NCI-H2107 treated with DMSO at 0.1 percent for 48 hours (cell line): ENCODE results near the gene CIDEC.
A peak's percentile ranks its signal among the peaks of the same experiment; 100 is the strongest.
"Not testable (repeated sequence)": the region's sequence is repeated elsewhere in the genome, so short reads cannot be mapped to it uniquely, and the experiment has no call there.

Experiments
- DNase-seq: peaks from one replicate; lab custom pipeline; 2025; ENCODE audit not compliant: unreplicated experiment; lab: John Stamatoyannopoulos, UW

The CIDEC gene

DNA sequence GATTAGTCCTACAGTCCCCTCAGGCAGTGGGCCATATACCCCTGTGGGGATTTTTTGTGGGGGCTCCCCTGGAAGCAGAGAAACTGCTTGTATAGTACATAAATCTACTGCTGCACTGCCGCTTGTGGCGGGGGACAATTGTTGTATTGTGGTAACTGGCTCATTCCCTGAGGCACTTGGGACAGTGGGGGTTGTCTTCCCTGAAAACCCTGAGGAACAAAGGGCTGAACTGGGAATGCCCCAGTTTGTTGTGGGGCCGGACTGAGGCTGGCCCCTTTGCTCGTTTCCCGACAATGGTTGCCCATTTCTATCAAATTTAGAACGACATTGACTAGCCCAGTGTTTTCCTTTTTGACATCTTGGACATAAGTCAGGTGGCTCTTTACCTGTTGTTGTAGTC is 28.7 kb downstream of the CIDEC start:
- DNase-seq = not testable (repeated sequence)

DNA sequence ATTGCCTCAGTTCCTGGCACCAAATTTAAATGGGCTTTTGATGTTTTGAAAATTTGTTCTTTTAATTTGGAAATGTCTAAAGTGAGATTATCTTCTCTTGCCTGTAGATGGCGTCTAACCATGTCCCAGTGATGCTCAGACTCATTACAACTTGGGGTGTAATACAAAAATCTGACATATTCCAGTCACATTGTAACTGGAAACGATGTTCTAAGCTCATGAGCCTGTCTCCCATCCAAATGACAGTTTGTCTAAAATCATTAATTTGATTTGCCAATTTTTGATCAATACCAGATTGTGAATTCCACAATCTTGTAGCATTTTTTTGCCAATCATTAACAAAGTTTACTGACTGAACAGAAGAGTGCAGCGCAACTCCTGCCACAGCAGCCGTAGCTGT is 31.2 kb downstream of the CIDEC start:
- DNase-seq = not testable (repeated sequence)

DNA sequence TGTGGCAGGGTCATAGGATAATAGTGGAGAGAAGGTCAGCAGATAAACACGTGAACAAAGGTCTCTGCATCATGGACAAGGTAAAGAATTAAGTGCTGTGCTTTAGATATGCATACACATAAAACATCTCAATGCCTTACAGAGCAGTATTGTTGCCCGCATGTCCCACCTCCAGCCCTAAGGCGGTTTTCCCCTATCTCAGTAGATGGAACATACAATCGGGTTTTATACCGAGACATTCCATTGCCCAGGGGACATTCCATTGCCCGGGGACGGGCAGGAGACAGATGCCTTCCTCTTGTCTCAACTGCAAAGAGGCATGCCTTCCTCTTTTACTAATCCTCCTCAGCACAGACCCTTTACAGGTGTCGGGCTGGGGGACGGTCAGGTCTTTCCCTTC is 32.2 kb downstream of the CIDEC start:
- not testable (repeated sequence) for DNase-seq

DNA sequence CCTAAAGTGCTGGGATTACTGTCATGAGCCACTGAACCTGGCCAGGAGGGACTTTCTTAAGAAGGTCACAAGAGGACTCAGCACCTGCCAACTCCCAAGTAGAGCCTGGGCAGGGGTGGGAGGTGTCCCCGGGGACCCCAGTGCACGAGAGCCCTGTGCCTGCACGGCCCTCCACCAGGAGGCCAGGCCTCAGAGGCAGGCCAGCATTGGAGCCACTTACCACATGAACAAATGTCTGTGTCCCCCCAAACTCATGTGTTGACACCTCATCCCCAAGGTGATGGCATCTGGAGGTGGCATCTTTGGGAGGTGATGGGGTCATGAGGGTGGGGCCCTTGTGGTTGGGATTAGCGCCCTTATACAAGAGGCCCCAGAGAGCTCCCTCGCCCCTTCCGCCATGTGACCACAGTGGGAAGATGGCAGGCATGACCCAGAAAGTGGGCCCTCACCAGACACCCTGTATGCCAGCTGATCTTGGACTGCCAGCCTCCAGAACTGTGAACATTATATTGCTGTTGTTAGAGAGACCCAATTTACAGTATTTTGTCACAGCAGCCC is 33.0 kb downstream of the CIDEC start:
- DNase-seq = no peak

DNA sequence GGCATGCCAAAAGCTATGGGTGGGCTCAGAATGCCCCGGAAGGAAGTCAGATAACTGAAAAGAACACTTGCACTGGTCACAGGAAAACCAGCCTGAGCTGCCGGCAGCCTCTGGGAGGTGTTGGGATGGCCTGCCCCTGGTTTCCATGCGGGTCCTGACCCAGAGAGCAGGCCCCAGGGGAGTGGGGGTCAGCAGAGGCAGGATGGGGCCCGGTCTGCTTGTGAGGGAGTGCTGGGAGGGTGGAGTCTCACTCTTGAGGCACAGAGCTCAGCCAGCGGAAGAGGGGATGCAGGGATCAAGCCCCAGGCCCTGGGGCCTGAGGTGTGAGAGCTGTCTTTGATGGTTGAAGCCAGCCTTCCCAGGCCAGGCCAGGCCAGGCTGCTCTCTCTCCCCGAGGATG is 33.8 kb downstream of the CIDEC start:
- DNase-seq = no peak

DNA sequence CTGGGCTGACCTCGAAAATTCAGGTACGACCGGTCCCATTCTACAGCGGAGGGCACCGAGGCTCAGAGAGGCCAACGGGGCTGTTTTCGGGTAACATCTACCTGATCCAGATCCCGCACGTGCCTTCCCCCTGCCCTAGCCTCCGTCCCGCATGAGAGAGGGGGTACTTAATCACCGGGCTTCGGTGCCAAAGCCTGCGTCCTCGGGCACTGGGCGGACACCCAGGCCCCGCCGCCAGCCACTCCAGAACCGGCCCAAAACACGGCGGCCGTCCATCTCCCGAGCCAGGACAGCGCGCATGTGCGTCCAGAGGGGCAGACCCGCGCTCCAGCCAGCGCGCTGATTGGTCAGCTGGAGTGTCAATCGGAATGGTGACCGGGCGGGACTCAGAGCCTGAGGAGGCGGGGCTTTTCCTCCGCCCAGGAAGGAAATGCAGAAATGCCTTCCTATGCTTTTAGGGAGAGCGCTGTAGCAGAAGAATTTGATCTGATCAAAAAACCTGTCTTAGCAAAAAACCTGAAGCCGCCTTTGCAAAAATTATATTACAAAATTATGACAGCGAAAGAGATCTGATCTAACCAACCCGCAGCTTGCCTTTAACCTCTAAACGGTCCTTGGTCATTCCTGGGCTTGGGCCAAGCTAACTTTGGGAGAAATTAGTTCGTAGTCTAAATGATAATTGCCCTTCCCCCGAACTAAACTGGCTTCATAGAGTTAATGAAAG is 36.2 kb downstream of the CIDEC start, which contains the start of gene RPUSD3:
RPUSD3 (minus strand) TSS at position 294 of the 724 bp plus-strand sequence; CDS start at position 276, 18 bp downstream.
- DNase-seq = peak; percentile 61

DNA sequence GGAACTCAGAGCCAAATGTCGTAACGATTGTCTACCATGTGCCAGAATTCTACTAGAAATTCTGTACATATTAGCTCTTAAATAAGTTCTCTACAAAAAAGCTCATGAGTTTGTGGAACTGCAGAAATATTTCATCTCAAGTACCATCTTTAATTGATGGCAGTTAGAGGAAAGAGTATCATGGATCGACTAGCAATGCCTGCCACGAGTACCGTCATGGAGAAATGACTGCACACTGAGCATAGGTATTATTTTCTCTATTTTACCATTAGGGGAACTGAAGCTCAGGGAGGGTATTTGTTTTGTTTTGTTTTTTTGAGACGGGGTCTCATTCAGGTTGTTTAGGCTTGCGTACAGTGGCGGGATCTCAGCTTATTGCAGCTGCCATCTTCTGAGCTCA is 39.0 kb downstream of the CIDEC start:
- DNase-seq = no peak

DNA sequence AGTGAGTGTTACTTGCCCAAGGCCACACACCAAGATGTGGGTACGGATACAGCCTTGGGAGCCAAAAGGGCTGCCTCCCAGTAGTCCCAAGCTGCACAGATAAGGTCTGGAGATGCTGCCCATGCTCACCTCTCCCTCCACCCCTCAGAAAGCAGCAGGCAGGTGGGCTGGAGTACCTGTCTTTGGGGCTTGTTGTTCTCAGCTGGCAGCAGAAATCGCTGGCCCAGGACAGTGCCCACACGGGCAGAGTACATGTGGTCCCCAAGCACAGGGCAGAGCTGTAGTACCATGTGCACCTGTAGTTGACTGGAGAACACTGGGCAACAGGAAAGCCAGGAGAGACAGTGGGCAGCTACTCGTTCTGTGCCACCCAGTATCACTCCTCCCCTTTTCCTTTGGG is 41.2 kb downstream of the CIDEC start:
- no peak for DNase-seq

DNA sequence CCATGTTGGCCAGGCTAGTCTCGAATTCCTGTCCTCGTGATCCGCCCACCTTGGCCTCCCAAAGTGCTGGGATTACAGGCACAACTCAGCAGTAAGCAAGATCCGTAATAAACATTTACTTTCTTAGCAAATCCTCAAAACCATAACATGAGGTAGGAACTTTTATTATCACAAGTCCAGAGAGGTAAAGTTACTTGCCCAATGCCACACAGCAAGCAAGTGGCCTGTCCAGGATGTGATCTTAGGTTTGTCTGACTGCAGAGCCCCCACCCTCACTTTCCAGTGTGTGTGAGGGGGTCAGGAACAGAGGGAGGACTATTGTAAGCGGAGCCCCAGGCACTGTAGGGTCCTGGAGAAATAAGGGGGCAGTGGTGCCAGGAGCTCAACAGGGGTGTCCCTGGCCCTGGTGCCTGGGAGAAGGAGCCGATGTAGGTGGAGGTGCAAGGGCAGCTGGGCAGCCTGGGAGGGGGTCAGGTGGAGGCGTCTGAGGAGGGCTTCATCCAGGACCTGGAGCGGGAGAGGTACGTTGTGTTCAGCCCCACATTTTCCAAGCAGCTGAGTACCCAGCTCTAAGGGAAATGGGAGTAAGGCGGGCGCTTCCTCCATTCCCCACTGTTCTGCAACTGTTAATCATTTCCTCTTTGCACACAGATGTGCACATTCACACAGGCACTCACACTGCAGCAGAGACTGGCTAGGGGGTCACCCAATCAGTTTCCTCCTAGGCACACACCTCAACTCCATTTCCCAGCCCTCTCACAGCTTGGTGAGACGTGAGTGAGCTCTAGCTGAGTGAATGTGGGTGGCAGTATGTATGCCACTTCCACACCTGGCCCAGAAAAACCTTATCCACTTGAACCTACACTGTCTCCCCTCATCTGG is 42.1 kb downstream of the CIDEC start:
- DNase-seq = no peak

DNA sequence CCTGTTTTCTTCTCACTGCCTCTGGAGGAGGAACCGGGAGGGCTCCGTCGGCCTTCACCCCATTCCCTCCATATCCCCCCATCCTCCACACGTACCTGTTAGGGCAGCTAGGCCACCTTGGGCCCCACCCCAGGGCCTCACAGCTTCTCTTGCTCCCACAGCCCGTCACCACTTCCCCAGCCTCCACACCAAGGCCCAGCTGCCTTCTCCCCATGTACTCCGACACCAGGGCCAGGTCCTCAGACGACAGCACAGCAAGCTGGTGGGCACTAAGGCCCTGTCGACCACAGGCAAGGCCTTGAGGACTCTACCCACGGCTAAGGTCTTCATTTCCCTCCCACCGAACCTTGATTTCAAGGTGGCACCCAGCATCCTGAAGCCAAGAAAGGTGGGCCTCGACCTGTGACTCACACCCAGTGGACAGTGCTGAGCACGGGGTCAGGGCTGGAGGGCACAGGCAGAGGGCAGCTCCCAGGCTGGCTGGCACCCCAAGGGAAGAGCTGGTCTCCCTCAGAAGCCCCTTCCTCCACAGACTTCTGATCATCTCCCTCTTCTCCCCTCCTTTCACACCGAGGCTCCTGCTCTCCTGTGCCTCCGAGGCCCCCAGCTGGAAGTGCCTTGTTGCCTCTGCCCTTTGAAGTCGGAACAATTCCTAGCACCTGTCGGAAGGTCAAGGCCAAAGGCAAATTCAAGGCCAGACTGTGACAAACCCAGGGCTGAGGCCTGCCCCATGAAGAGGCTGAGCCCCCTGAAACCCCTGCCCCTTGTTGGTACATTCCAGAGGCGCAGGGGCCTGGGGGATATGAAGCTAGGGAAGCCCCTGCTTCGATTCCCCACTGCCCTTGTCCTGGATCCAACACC is 45.3 kb downstream of the CIDEC start:
- no peak for DNase-seq

DNA sequence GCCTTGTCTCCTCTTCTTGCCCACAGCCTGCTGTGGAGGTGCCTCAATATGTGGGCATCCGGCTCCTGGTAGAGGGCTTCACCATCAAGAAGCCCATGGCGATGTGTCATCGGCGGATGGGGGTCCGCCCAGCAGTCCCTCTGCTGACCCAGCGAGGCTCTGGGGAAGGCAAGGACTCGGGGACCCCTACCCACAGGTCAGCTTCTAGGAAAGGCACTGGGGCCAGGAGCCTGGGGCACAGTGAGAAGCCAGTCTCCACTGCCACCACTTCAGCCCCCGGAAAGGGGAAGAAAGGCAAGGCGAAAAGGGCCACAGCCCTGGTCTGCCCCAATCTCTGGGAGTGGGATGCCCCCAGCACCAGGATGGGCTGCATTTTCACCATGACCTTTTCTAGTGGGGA is 47.0 kb downstream of the CIDEC start:
- no peak for DNase-seq

DNA sequence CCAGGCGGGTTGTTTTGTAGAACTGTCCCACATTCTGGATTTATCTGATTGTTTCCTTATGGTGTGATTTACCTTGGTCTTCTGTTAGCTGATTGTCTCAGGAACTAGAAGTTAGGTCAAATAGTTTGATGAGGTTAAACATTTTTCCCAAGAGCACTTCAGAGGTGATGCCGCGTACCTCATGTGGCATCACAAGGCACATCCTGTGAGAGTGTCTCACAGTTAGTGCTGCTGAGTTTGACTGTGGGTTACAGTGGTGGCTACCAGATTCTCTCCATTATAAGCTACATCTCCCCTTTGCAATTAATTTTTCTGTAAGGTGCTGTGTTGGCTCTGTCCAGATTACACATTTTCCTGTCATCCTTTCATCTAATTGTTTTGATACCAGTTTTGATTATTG is 48.8 kb downstream of the CIDEC start:
- DNase-seq = no peak

DNA sequence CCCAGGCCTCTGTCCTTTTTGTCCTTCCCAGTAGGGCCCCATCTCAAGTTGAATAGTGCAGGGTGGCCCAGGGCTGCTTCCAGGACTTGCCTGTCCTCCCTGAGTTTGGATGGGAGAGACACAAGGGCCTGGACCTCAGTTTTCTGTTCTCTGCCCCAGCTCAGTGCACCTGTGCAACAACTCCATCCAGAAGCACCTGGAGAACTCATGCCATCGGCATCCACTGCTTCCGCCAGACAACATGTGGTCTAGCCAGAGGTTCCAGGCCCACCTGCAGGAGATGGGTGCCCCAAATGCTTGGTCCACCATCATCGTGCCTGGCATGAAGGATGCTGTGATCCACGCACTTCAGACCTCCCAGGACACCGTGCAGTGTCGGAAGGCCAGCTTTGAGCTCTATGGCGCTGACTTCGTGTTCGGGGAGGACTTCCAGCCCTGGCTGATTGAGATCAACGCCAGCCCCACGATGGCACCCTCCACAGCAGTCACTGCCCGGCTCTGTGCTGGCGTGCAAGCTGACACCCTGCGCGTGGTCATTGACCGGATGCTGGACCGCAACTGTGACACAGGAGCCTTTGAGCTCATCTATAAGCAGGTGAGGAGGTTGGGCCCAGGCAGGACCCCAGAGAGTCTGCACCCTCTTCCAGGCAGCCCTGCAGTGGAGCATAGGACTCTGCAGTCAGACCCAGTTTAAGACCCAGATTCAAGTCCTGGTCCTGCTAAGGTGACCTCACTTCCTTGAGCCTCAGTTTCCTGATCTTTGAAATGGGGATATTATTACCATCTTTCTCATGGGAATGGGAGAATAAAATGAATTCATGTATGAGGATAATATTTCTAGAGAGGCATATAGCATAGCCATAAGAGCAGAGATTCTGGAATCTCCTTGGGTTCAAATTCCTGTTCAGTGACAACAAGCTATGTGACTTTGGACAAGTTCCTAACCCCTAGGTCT is 51.0 kb downstream of the CIDEC start:
- DNase-seq = no peak

DNA sequence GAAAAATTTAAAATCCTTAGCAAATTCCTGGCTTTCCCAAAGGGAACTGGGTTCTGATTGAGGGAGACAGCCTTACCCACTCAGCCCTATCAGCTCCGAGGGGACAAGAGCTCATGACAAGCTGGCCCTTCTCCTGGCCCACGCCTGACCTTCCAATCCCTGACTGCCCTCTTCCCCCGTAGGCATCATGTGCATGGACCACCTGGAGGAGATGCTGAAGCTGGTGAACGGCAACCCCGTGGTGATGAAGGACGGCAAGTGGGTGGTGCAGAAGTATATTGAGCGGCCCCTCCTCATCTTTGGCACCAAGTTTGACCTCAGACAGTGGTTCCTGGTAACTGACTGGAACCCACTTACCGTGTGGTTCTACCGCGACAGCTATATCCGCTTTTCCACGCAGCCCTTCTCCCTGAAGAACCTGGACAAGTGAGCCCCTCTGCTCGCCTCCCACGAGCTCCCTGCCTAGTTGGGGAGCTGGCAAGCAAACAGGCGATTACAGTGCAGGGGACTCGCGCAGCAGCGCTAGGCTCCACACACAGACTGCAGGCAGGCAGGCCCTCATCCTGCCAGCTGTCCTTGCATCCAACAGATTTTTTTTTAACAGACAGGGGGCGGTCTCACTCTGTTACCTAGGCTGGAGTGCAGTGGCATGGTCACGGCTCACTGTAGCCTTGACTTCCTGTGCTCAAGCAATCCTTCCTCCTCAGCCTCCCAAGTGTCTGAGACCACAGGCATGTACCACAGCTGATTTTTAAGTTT is 53.1 kb downstream of the CIDEC start:
- no peak for DNase-seq

DNA sequence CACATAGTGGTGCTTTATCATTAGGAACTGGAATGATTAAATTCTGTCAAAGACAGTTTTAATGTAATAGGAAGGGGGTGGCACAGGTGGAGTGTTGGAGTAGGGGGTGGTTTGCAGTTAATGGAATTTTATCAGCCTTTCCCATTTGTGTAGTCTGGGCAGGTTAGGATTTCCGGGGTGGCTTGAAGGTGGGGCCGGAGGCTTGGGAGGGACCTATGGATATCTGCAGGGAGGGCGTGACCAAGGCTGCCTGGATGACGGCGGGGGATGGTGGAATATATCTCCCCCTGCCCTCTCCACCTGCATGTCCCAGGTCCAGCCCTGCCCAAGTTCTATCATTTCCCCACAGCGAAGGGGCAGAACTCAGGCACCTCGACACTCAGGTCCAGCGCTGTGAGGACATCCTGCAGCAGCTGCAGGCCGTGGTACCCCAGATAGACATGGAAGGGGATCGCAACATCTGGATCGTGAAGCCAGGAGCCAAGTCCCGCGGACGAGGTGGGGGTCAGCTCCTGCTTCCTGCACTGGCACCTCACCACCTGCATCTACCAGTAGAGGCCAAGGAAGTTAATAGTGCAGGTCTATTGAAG is 54.5 kb downstream of the CIDEC start:
- no peak for DNase-seq

DNA sequence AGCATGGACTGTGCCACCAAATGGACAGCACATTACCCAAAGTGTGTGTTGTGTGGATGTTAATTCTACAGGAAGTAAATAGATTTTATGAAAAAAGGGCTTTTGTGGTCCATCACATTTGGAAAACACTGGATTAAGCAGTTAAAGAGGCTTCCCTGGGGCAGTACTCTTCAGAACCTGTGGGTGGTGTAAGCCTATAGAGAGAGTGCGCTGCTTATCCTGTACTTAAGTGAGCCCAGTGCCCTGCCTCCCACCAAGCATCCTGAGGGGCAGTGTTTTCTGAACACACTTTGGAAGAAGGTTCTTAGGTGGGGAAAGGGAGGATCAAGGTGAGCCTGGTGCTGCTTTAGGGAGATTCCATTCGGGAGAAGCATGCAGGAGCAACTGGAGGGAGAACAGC is 59.1 kb downstream of the CIDEC start:
- DNase-seq = no peak

DNA sequence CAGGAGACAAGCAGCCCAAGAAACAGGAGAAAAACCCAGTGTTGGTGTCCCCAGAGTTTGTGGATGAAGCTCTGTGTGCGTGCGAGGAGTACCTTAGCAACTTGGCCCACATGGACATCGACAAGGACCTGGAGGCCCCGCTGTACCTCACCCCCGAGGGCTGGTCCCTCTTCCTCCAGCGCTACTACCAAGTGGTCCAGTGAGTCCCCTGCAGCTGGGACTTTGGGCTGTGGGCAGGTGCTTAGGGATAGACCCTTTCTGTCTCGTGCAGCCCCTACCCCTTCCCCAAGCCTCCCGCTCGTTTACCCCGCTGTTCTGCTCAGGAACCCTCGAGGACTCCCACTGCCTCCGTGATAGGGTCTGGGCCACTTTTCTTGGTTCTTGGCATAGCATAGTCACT is 59.5 kb downstream of the CIDEC start:
- no peak for DNase-seq

DNA sequence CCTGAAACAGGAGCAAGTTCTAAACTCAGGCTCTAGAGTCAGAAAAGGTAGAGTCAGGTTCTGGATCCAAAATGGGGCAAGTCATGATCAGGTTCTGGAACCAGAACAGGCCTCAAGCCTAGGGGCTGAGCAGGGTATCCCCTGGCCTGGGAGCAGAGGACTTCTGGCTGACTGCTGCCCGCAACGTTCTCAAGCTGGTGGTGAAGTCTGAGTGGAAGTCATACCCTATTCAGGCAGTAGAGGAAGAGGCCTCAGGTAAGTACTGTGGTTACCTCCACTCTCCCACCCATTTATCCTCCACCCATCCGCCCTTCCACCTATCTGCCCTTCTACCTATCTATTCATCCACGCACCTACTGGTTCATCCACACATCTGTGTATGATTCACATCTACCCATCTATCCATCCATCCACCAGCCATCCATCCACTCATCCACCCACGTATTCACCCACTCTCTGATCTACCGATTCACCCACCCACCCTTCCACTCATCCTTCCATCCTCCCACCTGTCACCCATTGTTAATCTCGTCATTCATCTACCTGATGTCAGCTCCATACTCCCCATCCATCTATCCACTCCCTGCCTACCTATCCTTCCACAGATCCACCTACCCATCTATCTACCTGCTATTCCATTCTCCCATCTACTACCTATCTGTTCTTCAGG is 61.3 kb downstream of the CIDEC start:
- DNase-seq = no peak
